Natural killer cell (primary cell): ENCODE results near the gene PCDH9. TPM values are rescaled to one million over a fixed set of nuclear protein-coding genes. Genes with fewer than 3 reads are reported as not detected.

Experiments used
- ATAC-seq, 3 donors: fragments of 150-1000 bp in 2 of 3; fragments of 200-7000 bp in 1 of 3; cut with Tn5 transposase; 1 replicate in 1 of 3; 2 replicates in 2 of 3; pipeline ENCODE4 v1.10.0; 2021; ENCODE audit warnings: mild to moderate bottlenecking in 2 of 3, moderate library complexity in 2 of 3
- DNase-seq, 2 donors: peaks; one replicate each; pipeline versions ENCODE4 v3.0.0 to v3.0.0-alpha.2; 2013 to 2021; ENCODE audit warnings: mixed read lengths in 1 of 2
- H3K27ac ChIP-seq: one replicate; pipeline ENCODE4 v1.5.1; 2013; ENCODE audit warnings: mild to moderate bottlenecking, low read length
- H3K27me3 ChIP-seq: one replicate; pipeline ENCODE4 v1.6.1; 2013; ENCODE audit warnings: low read length; ENCODE audit not compliant: control insufficient read depth, insufficient read depth
- H3K36me3 ChIP-seq: one replicate; pipeline ENCODE4 v1.6.1; 2013; ENCODE audit warnings: low read length; ENCODE audit not compliant: control insufficient read depth, insufficient read depth
- H3K4me1 ChIP-seq: one replicate; pipeline ENCODE4 v1.6.1; 2013; ENCODE audit warnings: low read length; ENCODE audit not compliant: control insufficient read depth, insufficient read depth
- H3K4me3 ChIP-seq: one replicate; pipeline ENCODE4 v1.5.1; 2013; ENCODE audit warnings: low read length
- H3K9me3 ChIP-seq: one replicate; pipeline ENCODE4 v1.6.1; 2013; ENCODE audit warnings: low read length; ENCODE audit not compliant: control insufficient read depth, insufficient read depth
- H3K27ac Mint-ChIP-seq, 2 donors: one replicate each; pipeline ENCODE4 v1.8.0; 2022; ENCODE audit warnings: mild to moderate bottlenecking in 2 of 2, mixed read lengths in 2 of 2, moderate library complexity in 1 of 2
- H3K27me3 Mint-ChIP-seq, 2 donors: one replicate each; pipeline ENCODE4 v1.8.0; 2022; ENCODE audit warnings: low read depth in 2 of 2, mixed read lengths in 2 of 2
- H3K36me3 Mint-ChIP-seq: one replicate; pipeline ENCODE4 v1.8.0; 2022; ENCODE audit warnings: mixed read lengths
- H3K4me1 Mint-ChIP-seq, 2 donors: one replicate each; pipeline ENCODE4 v1.8.0; 2022; ENCODE audit warnings: mixed read lengths in 2 of 2
- H3K4me3 Mint-ChIP-seq: one replicate; pipeline ENCODE4 v1.8.0; 2022; ENCODE audit warnings: mild to moderate bottlenecking, moderate library complexity, mixed read lengths
- H3K9me3 Mint-ChIP-seq, 2 donors: one replicate each; pipeline ENCODE4 v1.8.0; 2022; ENCODE audit warnings: mixed read lengths in 2 of 2
- WGBS: methylation state at CpG from one replicate; pipeline ENCODE4 v1.1.7; 2013; ENCODE audit warnings: missing lambda C conversion rate; ENCODE audit not compliant: insufficient coverage; 5-methylcytosine and 5-hydroxymethylcytosine counted together
- intact Hi-C: fragments of 100-400 bp; cut with micrococcal nuclease; formaldehyde crosslinking; loops from one replicate; pipeline ENCODE4 v1.14.2; 2022
- total RNA-seq, 4 donors: library from RNA; stranded (reverse); fragments of 120-200 nt in 1 of 4; gene quantifications; one replicate each; pipeline versions ENCODE4 v1.2.3 to v1.2.4, GENCODE V29; 2013 to 2022
- TF ChIP-seq, protein P1 (sequence below): fragments of 200-600 bp; IDR thresholded peaks from one replicate; pipeline ENCODE4 v1.8.0; 2022; ENCODE audit warnings: antibody characterized with exemption

PCDH9 gene
- total RNA-seq, 3 donors from 2014 or later (not counting 1 experiment from before 2014, with no cell fraction given): 0.43 to 1.5 (median 0.68) TPM

DNA sequence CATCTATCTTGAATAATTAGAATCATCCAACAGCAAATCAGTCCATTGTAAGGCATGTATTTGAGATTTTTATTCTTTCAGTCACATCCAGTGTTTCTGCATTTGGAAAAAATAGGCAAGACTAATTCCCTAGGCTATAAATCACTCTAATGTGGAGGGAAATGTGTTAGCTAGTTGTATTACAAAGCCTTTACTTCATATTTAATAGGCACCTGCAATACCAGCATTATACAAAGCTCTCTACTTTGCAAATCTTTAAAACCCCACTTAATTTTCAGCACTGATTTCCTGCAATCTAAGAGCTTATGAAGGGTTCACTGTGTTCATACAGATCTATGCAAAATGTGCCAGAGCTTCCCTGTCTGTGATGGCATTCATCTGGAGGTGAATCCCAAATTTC lies 12.3 kb downstream of the PCDH9 start:
- TF ChIP-seq, protein P1, sequence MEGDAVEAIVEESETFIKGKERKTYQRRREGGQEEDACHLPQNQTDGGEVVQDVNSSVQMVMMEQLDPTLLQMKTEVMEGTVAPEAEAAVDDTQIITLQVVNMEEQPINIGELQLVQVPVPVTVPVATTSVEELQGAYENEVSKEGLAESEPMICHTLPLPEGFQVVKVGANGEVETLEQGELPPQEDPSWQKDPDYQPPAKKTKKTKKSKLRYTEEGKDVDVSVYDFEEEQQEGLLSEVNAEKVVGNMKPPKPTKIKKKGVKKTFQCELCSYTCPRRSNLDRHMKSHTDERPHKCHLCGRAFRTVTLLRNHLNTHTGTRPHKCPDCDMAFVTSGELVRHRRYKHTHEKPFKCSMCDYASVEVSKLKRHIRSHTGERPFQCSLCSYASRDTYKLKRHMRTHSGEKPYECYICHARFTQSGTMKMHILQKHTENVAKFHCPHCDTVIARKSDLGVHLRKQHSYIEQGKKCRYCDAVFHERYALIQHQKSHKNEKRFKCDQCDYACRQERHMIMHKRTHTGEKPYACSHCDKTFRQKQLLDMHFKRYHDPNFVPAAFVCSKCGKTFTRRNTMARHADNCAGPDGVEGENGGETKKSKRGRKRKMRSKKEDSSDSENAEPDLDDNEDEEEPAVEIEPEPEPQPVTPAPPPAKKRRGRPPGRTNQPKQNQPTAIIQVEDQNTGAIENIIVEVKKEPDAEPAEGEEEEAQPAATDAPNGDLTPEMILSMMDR: no peak
- H3K36me3 Mint-ChIP-seq: no peaks in the 10 kb centered on the region
- no peak overlapping the region for H3K4me3 Mint-ChIP-seq
- H3K4me1 Mint-ChIP-seq: no peaks in the 10 kb centered on the region
- Histone ChIP-seq H3K27me3 (no peaks in the 10 kb centered on the region), H3K4me3 (no peak overlapping the region), H3K27ac (no peak overlapping the region), H3K4me1 (no peaks in the 10 kb centered on the region), H3K9me3 (no peaks in the 10 kb centered on the region), H3K36me3 (no peaks in the 10 kb centered on the region)
- ATAC-seq (no peak), DNase-seq (no peak)
- intact Hi-C loops: no loop called here
- no peaks in the 10 kb centered on the region for H3K27me3 Mint-ChIP-seq
- H3K27ac Mint-ChIP-seq: no peak overlapping the region
- no peaks in the 10 kb centered on the region for H3K9me3 Mint-ChIP-seq

DNA sequence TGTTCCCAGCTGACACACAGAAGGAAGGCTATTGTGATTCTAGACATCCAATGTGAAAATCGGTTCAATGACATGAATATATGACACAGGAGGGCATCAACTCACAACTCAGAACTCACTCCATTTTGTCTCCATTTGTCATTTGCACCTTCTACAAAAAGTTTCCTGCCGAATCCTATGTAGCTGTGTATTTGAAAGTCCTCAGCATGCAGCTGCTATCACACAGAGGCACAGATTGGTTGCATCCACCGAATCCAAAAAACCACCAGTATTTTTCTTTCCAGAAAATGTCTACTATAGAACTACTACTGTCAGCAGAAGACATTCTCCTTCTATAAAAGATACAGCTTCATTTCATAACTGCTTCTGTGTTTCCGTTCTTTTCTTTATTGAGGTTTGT lies 13.3 kb downstream of the PCDH9 start:
- H3K9me3 Mint-ChIP-seq: no peaks in the 10 kb centered on the region

DNA sequence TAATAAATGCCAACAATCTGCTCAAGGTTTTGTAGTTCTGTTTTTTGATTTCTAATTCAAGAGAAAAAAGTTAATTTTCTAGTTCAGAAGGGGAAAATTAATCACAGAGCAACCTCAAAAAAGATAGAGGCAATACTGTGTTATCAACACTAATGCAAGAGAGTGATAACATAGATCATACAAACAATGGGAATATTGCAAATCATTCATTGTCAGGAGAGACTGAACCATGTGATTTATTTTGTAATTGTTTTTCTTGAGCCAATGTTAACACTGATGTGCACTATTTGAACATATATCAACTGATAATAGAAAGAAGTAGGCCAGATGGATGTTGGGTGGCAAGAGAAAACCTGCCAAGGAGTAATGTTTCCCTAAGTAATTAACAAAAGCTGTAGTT lies 19.9 kb downstream of the PCDH9 start:
- no peak overlapping the region for H3K4me3 Mint-ChIP-seq
- no peak overlapping the region for H3K4me3 ChIP-seq
- no peaks in the 10 kb centered on the region for H3K27me3 ChIP-seq
- no peaks in the 10 kb centered on the region for H3K27me3 Mint-ChIP-seq
- H3K36me3 ChIP-seq: no peaks in the 10 kb centered on the region
- no peaks in the 10 kb centered on the region for H3K4me1 ChIP-seq
- intact Hi-C loops: no loop called here
- no peaks in the 10 kb centered on the region for H3K4me1 Mint-ChIP-seq
- H3K9me3 Mint-ChIP-seq: no peaks in the 10 kb centered on the region
- DNase-seq: no peak
- H3K36me3 Mint-ChIP-seq: no peaks in the 10 kb centered on the region
- TF ChIP-seq, protein P1: no peak
- H3K9me3 ChIP-seq: no peaks in the 10 kb centered on the region
- ATAC-seq: no peak
- H3K27ac Mint-ChIP-seq: no peak overlapping the region
- no peak overlapping the region for H3K27ac ChIP-seq

More for the DNA sequence above, 13.3 kb downstream of the PCDH9 start:
- ATAC-seq (no peak), DNase-seq (no peak)
- TF ChIP-seq, protein P1: no peak
- Mint-ChIP-seq H3K4me1 (no peaks in the 10 kb centered on the region), H3K4me3 (no peak overlapping the region), H3K27ac (no peak overlapping the region), H3K27me3 (no peaks in the 10 kb centered on the region), H3K36me3 (no peaks in the 10 kb centered on the region)
- H3K36me3 ChIP-seq: no peaks in the 10 kb centered on the region
- 81% methylated on average over 3 of the region's 4 CpGs for WGBS
- no peak overlapping the region for H3K27ac ChIP-seq
- intact Hi-C loops: no loop called here
- H3K4me1 ChIP-seq: no peaks in the 10 kb centered on the region
- H3K4me3 ChIP-seq: no peak overlapping the region
- no peaks in the 10 kb centered on the region for H3K9me3 ChIP-seq
- H3K27me3 ChIP-seq: no peaks in the 10 kb centered on the region

DNA sequence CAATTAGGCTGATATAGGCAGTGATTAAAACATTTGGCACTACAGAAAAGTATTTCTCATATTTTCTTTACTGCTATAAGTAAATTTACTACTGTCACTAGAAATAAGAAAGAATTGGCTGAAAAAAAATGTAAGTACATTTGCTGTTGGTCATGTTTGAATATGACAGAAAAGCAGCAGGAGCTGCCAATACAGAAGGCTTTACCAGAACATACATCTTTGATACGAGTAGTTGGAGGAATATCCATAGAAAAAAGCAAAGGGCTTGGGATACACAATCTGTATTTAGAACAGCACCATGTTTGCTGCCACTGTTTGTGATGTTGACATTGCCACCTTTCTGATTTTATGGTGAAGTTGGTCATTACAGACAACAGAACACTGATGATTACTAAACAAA lies 21.6 kb downstream of the PCDH9 start:
- no peaks in the 10 kb centered on the region for H3K36me3 Mint-ChIP-seq
- no peaks in the 10 kb centered on the region for H3K27me3 Mint-ChIP-seq
- no peak overlapping the region for H3K4me3 ChIP-seq
- TF ChIP-seq, protein P1: no peak
- DNase-seq (no peak), ATAC-seq (no peak)
- H3K27ac Mint-ChIP-seq: no peak overlapping the region
- H3K36me3 ChIP-seq: no peaks in the 10 kb centered on the region
- no peaks in the 10 kb centered on the region for H3K27me3 ChIP-seq
- no peak overlapping the region for H3K4me3 Mint-ChIP-seq
- no peaks in the 10 kb centered on the region for H3K4me1 ChIP-seq
- intact Hi-C loops: no loop called here
- H3K9me3 ChIP-seq: no peaks in the 10 kb centered on the region
- no peak overlapping the region for H3K27ac ChIP-seq
- no peaks in the 10 kb centered on the region for H3K9me3 Mint-ChIP-seq
- H3K4me1 Mint-ChIP-seq: no peaks in the 10 kb centered on the region
- 77% methylated on average over 1 of the region's 1 CpG for WGBS
